ENCODE data around the gene ARHGAP44.

- TF ChIP-seq LEF1 (IDR thresholded peaks at IDR 0.05; ENCODE audit: borderline replicate concordance) (no peak), BHLHE40 (IDR thresholded peaks at IDR 0.05; ENCODE audit: borderline replicate concordance) (no peak), FOXK2 (IDR thresholded peaks at IDR 0.05) (no peak), ARNT (IDR thresholded peaks at IDR 0.05) (no peak)
Measured at GRCh38 chr17:12866244-12866643, 76.9 kb downstream of the ARHGAP44 start.

Data from HEK293T (cell line).